ENCODE measurements around the gene STK4. TPM values are rescaled to one million over a fixed set of nuclear protein-coding genes. Genes with fewer than 3 reads are reported as not detected.

The STK4 gene
- total and polyA plus RNA-seq, 8 donors: 25.0 to 63.7 (median 28.2) TPM

GRCh38 chr20:45121388-45121787 lies 155.1 kb downstream of the STK4 start:
- Histone ChIP-seq H3K27ac (no peak overlapping the region), H3K27me3 (peaks cover 5 to 24% of the 10 kb centered on the region in 2 donors), H3K36me3 (no peaks in the 10 kb centered on the region), H3K9me3 (no peaks in the 10 kb centered on the region), H3K4me1 (no peaks in the 10 kb centered on the region), H3K4me3 (no peak overlapping the region)
- no peak for TF ChIP-seq CTCF (IDR thresholded peaks at IDR 0.05)
- ATAC-seq: no peak
- no peak for DNase-seq
- intact Hi-C loops (cut with DNase I): no loop called here

- ATAC-seq (no peak), DNase-seq (no peak)
- intact Hi-C loops (cut with DNase I): no loop called here
- Histone ChIP-seq H3K4me1 (no peaks in the 10 kb centered on the region), H3K27me3 (peaks cover 5 to 18% of the 10 kb centered on the region in 2 donors), H3K9me3 (no peaks in the 10 kb centered on the region), H3K4me3 (no peak within 1 kb of the TSS), H3K27ac (no peak within 1 kb of the TSS), H3K36me3 (no peaks in the 10 kb centered on the region)
- TF ChIP-seq CTCF (IDR thresholded peaks at IDR 0.05): no peak
These were observed 158.1 kb downstream of the STK4 start, which contains the start of gene WFDC12 for GRCh38 chr20:45124365-45124764. TSS of gene WFDC12 (minus strand) at chr20:45124465. CDS start at chr20:45124447, 18 bp downstream.

- Histone ChIP-seq H3K27ac (peak overlapping the region in 1 of 2 donors; percentile 40), H3K36me3 (no peaks in the 10 kb centered on the region), H3K9me3 (no peaks in the 10 kb centered on the region), H3K27me3 (peaks cover 5 to 33% of the 10 kb centered on the region in 2 donors), H3K4me1 (no peaks in the 10 kb centered on the region), H3K4me3 (no peak overlapping the region)
- intact Hi-C loops (cut with DNase I): no loop called here
- TF ChIP-seq CTCF (IDR thresholded peaks at IDR 0.05): no peak
- no peak for DNase-seq
- peak; percentile 92 for ATAC-seq
These were observed 161.8 kb downstream of the STK4 start for GRCh38 chr20:45128099-45128498.

Other genes starting within 250 kb of the STK4 start
- 1 to 10 TPM; 1.8 to 3.1 TPM for gene KCNK15, start 220.6 kb upstream of the STK4 start, total RNA-seq
- gene KCNK15, start 220.6 kb upstream of the STK4 start, polyA plus RNA-seq (ENCODE audit: insufficient read length in 6 of 6): under 1 TPM in 1 of 6 donors, not detected in 5; 0.09 TPM
- gene RIMS4, start 156.0 kb upstream of the STK4 start, total RNA-seq: 1 to 10 TPM in 1 of 2 donors, under 1 TPM in 1; 0.47 to 4.5 TPM
- 1 to 10 TPM; 1.8 to 6.3 (median 4.1) TPM for gene RIMS4, start 156.0 kb upstream of the STK4 start, polyA plus RNA-seq (ENCODE audit: insufficient read length in 6 of 6)
- 100 to 1,000 TPM; 188 to 228 TPM for gene YWHAB, start 80.8 kb upstream of the STK4 start, total RNA-seq
- gene YWHAB, start 80.8 kb upstream of the STK4 start, polyA plus RNA-seq (ENCODE audit: insufficient read length in 6 of 6): 100 to 1,000 TPM; 164 to 196 (median 192) TPM
- 10 to 100 TPM; 41.2 to 41.3 TPM for gene PABPC1L, start 56.5 kb upstream of the STK4 start, total RNA-seq
- 100 to 1,000 TPM in 2 of 6 donors, 10 to 100 TPM in 4; 68.9 to 116 (median 94.7) TPM for gene PABPC1L, start 56.5 kb upstream of the STK4 start, polyA plus RNA-seq (ENCODE audit: insufficient read length in 6 of 6)
- gene TOMM34, start 6.1 kb upstream of the STK4 start, total RNA-seq: 10 to 100 TPM; 18.1 to 18.6 TPM
- 10 to 100 TPM; 22.7 to 26.8 (median 24.5) TPM for gene TOMM34, start 6.1 kb upstream of the STK4 start, polyA plus RNA-seq (ENCODE audit: insufficient read length in 6 of 6)
- gene KCNS1, start 134.6 kb downstream of the STK4 start, total RNA-seq: under 1 TPM; 0.97 to 0.99 TPM
- under 1 TPM in 5 of 6 donors, not detected in 1; 0.05 to 0.10 (median 0.07) TPM for gene KCNS1, start 134.6 kb downstream of the STK4 start, polyA plus RNA-seq (ENCODE audit: insufficient read length in 6 of 6)
- under 1 TPM; 0.32 to 0.37 TPM for gene WFDC5, start 148.7 kb downstream of the STK4 start, total RNA-seq
- not detected for gene WFDC5, start 148.7 kb downstream of the STK4 start, polyA plus RNA-seq (ENCODE audit: insufficient read length in 6 of 6)
- gene WFDC12, start 158.0 kb downstream of the STK4 start, total RNA-seq: under 1 TPM; 0.44 to 0.73 TPM
- not detected for gene WFDC12, start 158.0 kb downstream of the STK4 start, polyA plus RNA-seq (ENCODE audit: insufficient read length in 6 of 6)
- gene PI3, start 208.4 kb downstream of the STK4 start, total RNA-seq: 100 to 1,000 TPM in 1 of 2 donors, 1 to 10 TPM in 1; 1.4 to 165 TPM
- gene PI3, start 208.4 kb downstream of the STK4 start, polyA plus RNA-seq (ENCODE audit: insufficient read length in 6 of 6): under 1 TPM in 1 of 6 donors, not detected in 5; 0.25 TPM
- gene SEMG1, start 240.5 kb downstream of the STK4 start, total RNA-seq: under 1 TPM in 1 of 2 donors, not detected in 1; 0.31 TPM
- gene SEMG1, start 240.5 kb downstream of the STK4 start, polyA plus RNA-seq (ENCODE audit: insufficient read length in 6 of 6): not detected

Measured in left lung (tissue), 10 donors.